KMS-11 (cell line): ENCODE data around the gene NOP9.

Source experiments
- H2AFZ ChIP-seq: fragments of 200-600 bp; sonication (generic); 2 replicates; pipeline ENCODE4 v1.6.1; 2016; ENCODE audit warnings: antibody characterized with exemption, mixed run types, low read depth
- H3K27ac ChIP-seq: fragments of 200-600 bp; sonication (generic); 2 replicates; pipeline ENCODE4 v1.6.1; 2016; ENCODE audit warnings: mild to moderate bottlenecking, mixed run types
- H3K27me3 ChIP-seq: fragments of 200-600 bp; sonication (generic); 2 replicates; pipeline ENCODE4 v1.6.1; 2017; ENCODE audit warnings: mild to moderate bottlenecking, low read depth, mixed run types, moderate library complexity; ENCODE audit not compliant: insufficient read depth
- H3K36me3 ChIP-seq: fragments of 200-600 bp; sonication (generic); 2 replicates; pipeline ENCODE4 v1.6.1; 2017; ENCODE audit warnings: mild to moderate bottlenecking, mixed run types; ENCODE audit not compliant: insufficient read depth
- H3K4me1 ChIP-seq: fragments of 200-600 bp; sonication (generic); 2 replicates; pipeline ENCODE4 v1.6.1; 2016; ENCODE audit warnings: mild to moderate bottlenecking, low read depth, mixed run types; ENCODE audit not compliant: poor library complexity, severe bottlenecking
- H3K4me2 ChIP-seq: fragments of 200-600 bp; sonication (generic); 2 replicates; pipeline ENCODE4 v1.7.0; 2016; ENCODE audit warnings: mild to moderate bottlenecking, mixed run types
- H3K4me3 ChIP-seq: fragments of 200-600 bp; sonication (generic); IDR thresholded peaks from 2 replicates; pipeline ENCODE4 v1.6.1; 2017; ENCODE audit warnings: low read depth, low read length, mixed read lengths; ENCODE audit not compliant: insufficient read depth
- H3K79me2 ChIP-seq: fragments of 200-600 bp; sonication (generic); 2 replicates; pipeline ENCODE4 v1.6.1; 2016; ENCODE audit warnings: low read depth, mixed run types; ENCODE audit not compliant: insufficient read depth
- H3K9ac ChIP-seq: fragments of 200-600 bp; sonication (generic); 2 replicates; pipeline ENCODE4 v1.6.1; 2016; ENCODE audit warnings: mild to moderate bottlenecking, mixed run types
- H4K20me1 ChIP-seq: fragments of 200-600 bp; sonication (generic); 2 replicates; pipeline ENCODE4 v1.6.1; 2016; ENCODE audit warnings: mild to moderate bottlenecking, mixed run types; ENCODE audit not compliant: insufficient read depth
- TF ChIP-seq, protein P1 (sequence below): fragments of 200-600 bp; sonication (generic); conservative IDR thresholded peaks from 2 replicates; pipeline ENCODE4 v1.6.1; 2017; ENCODE audit warnings: low read depth, mild to moderate bottlenecking, antibody characterized with exemption, low read length, moderate library complexity, mixed read lengths

NOP9 gene

DNA sequence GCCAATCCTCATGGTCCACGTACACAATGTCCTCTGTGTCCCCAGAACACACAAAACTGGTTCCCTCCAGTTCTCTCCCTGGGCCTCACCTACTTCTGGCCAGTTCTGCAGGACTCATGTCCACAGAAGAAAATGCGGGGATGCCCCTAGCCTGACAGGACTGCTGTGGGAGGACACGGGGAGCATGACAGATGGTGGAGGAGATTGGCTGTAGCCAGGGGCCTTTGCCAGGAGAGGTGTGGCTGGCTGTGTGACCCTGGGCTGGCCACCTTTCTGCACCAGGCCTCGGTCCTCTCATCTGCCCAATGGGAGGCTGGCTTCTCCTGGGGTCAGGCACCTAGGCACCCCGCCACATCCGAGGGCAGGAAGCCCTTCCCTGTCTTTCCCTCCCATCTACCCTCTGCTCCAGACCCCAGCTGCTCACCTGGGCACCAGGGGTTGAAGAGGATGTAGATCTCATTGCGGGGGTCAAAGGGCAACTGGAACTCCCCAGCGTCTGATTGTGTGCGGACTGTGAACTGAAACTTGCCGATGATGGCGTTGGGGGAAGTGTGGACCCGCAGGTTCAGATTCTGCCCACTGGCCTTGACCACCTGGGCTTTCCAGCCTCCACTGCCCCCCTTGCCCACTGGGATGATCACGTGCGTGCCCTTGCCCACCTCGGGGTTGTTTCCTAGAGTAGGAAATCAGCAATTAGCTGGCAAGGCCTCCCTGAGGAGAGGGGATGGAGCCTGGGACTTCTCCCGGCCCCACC is 39.4 kb upstream of the NOP9 start:
- no peak overlapping the region for H3K4me2 ChIP-seq
- H3K4me3 ChIP-seq = no peak overlapping the region
- H2AFZ ChIP-seq = no peak overlapping the region
- H4K20me1 ChIP-seq = no peaks in the 10 kb centered on the region
- H3K79me2 ChIP-seq = no peaks in the 10 kb centered on the region
- H3K27me3 ChIP-seq = no peaks in the 10 kb centered on the region
- TF ChIP-seq, protein P1, sequence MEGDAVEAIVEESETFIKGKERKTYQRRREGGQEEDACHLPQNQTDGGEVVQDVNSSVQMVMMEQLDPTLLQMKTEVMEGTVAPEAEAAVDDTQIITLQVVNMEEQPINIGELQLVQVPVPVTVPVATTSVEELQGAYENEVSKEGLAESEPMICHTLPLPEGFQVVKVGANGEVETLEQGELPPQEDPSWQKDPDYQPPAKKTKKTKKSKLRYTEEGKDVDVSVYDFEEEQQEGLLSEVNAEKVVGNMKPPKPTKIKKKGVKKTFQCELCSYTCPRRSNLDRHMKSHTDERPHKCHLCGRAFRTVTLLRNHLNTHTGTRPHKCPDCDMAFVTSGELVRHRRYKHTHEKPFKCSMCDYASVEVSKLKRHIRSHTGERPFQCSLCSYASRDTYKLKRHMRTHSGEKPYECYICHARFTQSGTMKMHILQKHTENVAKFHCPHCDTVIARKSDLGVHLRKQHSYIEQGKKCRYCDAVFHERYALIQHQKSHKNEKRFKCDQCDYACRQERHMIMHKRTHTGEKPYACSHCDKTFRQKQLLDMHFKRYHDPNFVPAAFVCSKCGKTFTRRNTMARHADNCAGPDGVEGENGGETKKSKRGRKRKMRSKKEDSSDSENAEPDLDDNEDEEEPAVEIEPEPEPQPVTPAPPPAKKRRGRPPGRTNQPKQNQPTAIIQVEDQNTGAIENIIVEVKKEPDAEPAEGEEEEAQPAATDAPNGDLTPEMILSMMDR = no peak
- no peaks in the 10 kb centered on the region for H3K36me3 ChIP-seq
- no peak overlapping the region for H3K9ac ChIP-seq
- H3K4me1 ChIP-seq = no peaks in the 10 kb centered on the region
- no peak overlapping the region for H3K27ac ChIP-seq

DNA sequence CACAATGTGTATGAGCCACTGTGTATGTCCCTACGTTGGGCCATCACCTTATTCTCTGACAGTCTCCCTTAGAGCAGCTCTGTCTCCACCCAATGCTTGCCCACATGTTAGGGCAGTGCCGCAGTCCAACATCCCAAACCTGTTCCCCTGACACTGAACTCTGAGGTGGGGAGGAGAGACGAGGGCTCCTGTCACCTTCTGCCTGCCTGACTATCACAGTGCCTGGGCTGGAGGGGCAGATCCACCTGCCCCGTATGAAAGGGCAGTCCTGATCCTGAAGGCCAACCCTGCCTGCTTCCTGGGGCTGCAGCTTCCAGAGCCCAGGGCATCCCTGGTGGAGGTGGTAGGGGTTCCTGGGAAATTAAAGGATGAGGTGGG is 38.9 kb upstream of the NOP9 start:
- Histone ChIP-seq H3K36me3 (no peaks in the 10 kb centered on the region), H2AFZ (no peak overlapping the region), H3K27me3 (no peaks in the 10 kb centered on the region), H3K4me1 (no peaks in the 10 kb centered on the region), H3K4me2 (no peak overlapping the region), H3K4me3 (no peak overlapping the region), H3K27ac (no peak overlapping the region), H4K20me1 (no peaks in the 10 kb centered on the region), H3K79me2 (no peaks in the 10 kb centered on the region), H3K9ac (no peak overlapping the region)
- TF ChIP-seq, protein P1 = no peak

DNA sequence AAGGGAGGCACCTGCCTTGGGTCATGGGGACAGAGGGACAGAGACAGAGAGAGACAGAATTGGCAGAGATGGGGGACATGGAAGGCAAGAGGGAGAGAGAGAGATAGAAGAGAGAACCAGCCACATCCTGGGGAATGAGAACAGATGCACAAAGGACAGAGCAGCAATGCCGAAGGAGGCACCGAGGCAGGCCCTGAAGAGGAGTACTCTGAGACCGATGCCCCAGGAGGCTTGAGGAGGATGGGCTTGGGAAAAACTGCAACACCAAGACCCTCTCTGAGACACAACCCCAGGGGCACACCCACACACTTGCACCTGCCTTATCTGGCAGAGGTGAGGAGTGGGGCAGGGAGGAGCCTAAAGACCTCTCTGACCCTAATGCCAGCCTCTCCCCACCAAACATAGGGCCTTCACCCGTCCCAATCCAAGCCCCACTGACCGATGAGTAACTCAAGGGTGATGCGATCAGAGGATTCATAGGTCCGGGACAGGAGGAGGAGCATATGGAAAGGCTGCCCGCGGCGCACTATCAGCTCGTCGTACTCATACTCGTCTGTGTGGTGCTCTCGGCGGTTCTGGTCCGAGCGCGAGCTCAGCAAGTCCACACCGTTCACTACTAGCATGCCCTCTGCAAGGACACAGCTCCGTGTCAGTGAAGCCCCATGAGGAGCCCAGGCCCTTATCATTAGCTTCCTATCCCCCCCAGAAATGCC is 38.2 kb upstream of the NOP9 start:
- Histone ChIP-seq H3K4me2 (no peak overlapping the region), H3K36me3 (no peaks in the 10 kb centered on the region), H2AFZ (no peak overlapping the region), H3K4me3 (no peak overlapping the region), H3K4me1 (no peaks in the 10 kb centered on the region), H4K20me1 (no peaks in the 10 kb centered on the region), H3K9ac (no peak overlapping the region), H3K27me3 (no peaks in the 10 kb centered on the region), H3K79me2 (no peaks in the 10 kb centered on the region), H3K27ac (no peak overlapping the region)
- TF ChIP-seq, protein P1 = no peak

DNA sequence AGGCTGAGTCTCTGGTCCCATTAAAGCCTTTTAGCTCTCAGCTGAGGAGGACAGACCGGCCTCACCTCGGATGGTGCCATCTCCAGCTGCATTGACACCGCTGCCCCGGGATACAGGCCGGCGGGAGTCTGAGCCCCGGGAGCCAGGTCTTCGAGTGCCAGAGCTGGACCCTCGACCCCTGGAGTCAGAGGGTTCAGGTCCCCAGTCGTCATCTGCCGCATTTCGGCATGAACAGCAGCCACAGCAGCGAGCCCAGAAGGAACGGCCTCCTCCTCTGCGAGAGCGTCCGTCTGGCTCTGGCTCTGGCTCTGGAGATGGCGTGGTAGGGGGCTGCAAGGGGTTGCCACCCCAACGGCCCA is 37.7 kb upstream of the NOP9 start:
- no peak overlapping the region for H3K27ac ChIP-seq
- no peak overlapping the region for H3K4me3 ChIP-seq
- no peaks in the 10 kb centered on the region for H3K36me3 ChIP-seq
- TF ChIP-seq, protein P1 = no peak
- no peaks in the 10 kb centered on the region for H4K20me1 ChIP-seq
- H3K79me2 ChIP-seq = no peaks in the 10 kb centered on the region
- no peak overlapping the region for H2AFZ ChIP-seq
- no peak overlapping the region for H3K4me2 ChIP-seq
- no peaks in the 10 kb centered on the region for H3K4me1 ChIP-seq
- H3K27me3 ChIP-seq = no peaks in the 10 kb centered on the region
- no peak overlapping the region for H3K9ac ChIP-seq
